IgD-negative memory B cell (primary cell): ENCODE measurements around the gene ALDH3A2. TPM values are rescaled to one million over a fixed set of nuclear protein-coding genes. Genes with fewer than 3 reads are reported as not detected.
"Not testable (repeated sequence)": the region's sequence is repeated elsewhere in the genome, so short reads cannot be mapped to it uniquely, and the experiment has no call there.

Experiments used
- H3K27ac Mint-ChIP-seq, 3 donors: one replicate each; pipeline ENCODE4 v1.8.0; 2020 to 2022; ENCODE audit warnings: mild to moderate bottlenecking in 3 of 3, mixed read lengths in 3 of 3, moderate library complexity in 1 of 3
- H3K27me3 Mint-ChIP-seq: one replicate; pipeline ENCODE4 v1.8.0; 2021; ENCODE audit warnings: mixed read lengths
- H3K36me3 Mint-ChIP-seq: one replicate; pipeline ENCODE4 v1.8.0; 2020; ENCODE audit warnings: mild to moderate bottlenecking, mixed read lengths
- H3K4me1 Mint-ChIP-seq, 3 donors: one replicate each; pipeline ENCODE4 v1.8.0; 2020 to 2022; ENCODE audit warnings: mixed read lengths in 3 of 3, mild to moderate bottlenecking in 1 of 3
- H3K4me3 Mint-ChIP-seq, 4 donors: one replicate each; pipeline ENCODE4 v1.8.0; 2020 to 2022; ENCODE audit warnings: mild to moderate bottlenecking in 4 of 4, mixed read lengths in 4 of 4, moderate library complexity in 3 of 4
- H3K9me3 Mint-ChIP-seq, 3 donors: one replicate each; pipeline ENCODE4 v1.8.0; 2020 to 2021; ENCODE audit warnings: mixed read lengths in 3 of 3, mild to moderate bottlenecking in 1 of 3
- polyA plus RNA-seq: library from polyadenylated mRNA; unstranded; fragments of 300-500 nt; fragmentation: Illumina TruSeq; gene quantifications from one replicate; pipeline ENCODE4 v1.2.3, GENCODE V29; 2021

Gene ALDH3A2
- polyA plus RNA-seq, 1 donor from 2014 or later, result 21.8 TPM

GRCh38 chr17:19659366-19660177 lies 11.0 kb downstream of the ALDH3A2 start:
- peaks cover 14% of the 10 kb centered on the region for H3K36me3 Mint-ChIP-seq
- H3K27ac Mint-ChIP-seq, result no peak overlapping the region
- H3K9me3 Mint-ChIP-seq, result no peaks in the 10 kb centered on the region
- no peaks in the 10 kb centered on the region for H3K27me3 Mint-ChIP-seq
- H3K4me3 Mint-ChIP-seq, result no peak overlapping the region
- H3K4me1 Mint-ChIP-seq, result peaks cover 0 to 8% (median 8%) of the 10 kb centered on the region in 3 donors

GRCh38 chr17:19660219-19660870 lies 11.8 kb downstream of the ALDH3A2 start:
- Mint-ChIP-seq H3K27me3 (no peaks in the 10 kb centered on the region), H3K9me3 (no peaks in the 10 kb centered on the region), H3K36me3 (peaks cover 16% of the 10 kb centered on the region), H3K4me1 (peaks cover 0 to 8% (median 4%) of the 10 kb centered on the region in 3 donors), H3K4me3 (no peak overlapping the region), H3K27ac (no peak overlapping the region)

GRCh38 chr17:19661121-19661520 lies 12.6 kb downstream of the ALDH3A2 start:
- Mint-ChIP-seq H3K4me1 (peaks cover 0 to 6% (median 4%) of the 10 kb centered on the region in 3 donors), H3K36me3 (peaks cover 16% of the 10 kb centered on the region), H3K27me3 (no peaks in the 10 kb centered on the region), H3K27ac (no peak overlapping the region), H3K4me3 (no peak overlapping the region), H3K9me3 (no peaks in the 10 kb centered on the region)

GRCh38 chr17:19663097-19663496 lies 14.5 kb downstream of the ALDH3A2 start:
- H3K27me3 Mint-ChIP-seq, result no peaks in the 10 kb centered on the region
- no peaks in the 10 kb centered on the region for H3K4me1 Mint-ChIP-seq
- H3K4me3 Mint-ChIP-seq, result no peak overlapping the region
- peaks cover 11% of the 10 kb centered on the region for H3K36me3 Mint-ChIP-seq
- no peak overlapping the region for H3K27ac Mint-ChIP-seq
- no peaks in the 10 kb centered on the region for H3K9me3 Mint-ChIP-seq

DNA sequence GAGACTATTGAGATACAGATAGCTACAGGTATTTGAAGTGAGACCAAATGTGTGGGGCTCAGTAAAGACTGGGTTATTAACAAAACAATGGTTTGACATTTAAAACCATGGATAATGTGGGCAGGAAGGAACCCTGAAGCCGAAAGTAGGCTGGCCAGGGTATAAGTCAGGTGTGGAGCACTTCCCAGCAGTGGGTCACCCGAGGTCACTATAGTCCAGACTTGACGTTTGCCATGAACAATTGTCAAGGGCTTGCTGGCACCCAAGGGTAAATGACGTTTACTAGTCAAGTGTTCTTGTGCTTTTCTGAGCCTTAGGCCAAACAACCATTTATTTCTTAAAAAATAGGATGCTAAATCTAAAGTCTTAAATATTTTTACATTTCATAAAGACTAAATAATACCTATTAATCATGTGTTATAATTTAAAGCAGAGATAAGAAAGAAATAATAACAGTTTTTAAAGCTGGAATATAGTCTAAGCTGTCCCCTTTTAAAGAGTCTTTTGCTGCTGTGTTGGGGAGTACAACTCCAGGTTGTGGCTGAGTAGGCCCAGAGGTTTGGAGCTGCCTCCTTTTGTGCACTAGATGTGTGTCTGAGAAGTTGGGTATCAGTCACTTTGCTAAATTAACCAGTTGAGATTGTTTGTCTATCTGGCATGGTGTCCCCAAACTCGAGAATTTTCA lies 15.7 kb downstream of the ALDH3A2 start:
- Mint-ChIP-seq H3K9me3 (no peaks in the 10 kb centered on the region), H3K27me3 (no peaks in the 10 kb centered on the region), H3K27ac (no peak overlapping the region), H3K36me3 (peaks cover 10% of the 10 kb centered on the region), H3K4me3 (no peak overlapping the region), H3K4me1 (no peaks in the 10 kb centered on the region)

DNA sequence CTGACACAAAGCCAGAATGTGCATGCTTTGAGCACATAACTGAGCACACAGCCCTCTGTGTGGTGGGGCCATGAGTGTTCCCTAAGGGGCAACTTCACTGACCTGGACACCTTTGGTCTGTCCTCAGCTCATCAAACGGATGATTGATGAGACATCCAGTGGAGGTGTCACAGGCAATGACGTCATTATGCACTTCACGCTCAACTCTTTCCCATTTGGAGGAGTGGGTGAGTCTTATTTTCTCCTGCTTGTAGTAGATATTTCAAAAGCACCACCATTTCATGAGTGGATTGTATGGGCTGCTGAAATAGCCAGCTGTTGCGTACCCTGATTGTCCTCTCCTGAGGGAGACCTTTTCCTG lies 16.2 kb downstream of the ALDH3A2 start:
- Mint-ChIP-seq H3K36me3 (peaks cover 9% of the 10 kb centered on the region), H3K27ac (no peak overlapping the region), H3K9me3 (no peaks in the 10 kb centered on the region), H3K4me3 (no peak overlapping the region), H3K27me3 (no peaks in the 10 kb centered on the region), H3K4me1 (no peaks in the 10 kb centered on the region)

DNA sequence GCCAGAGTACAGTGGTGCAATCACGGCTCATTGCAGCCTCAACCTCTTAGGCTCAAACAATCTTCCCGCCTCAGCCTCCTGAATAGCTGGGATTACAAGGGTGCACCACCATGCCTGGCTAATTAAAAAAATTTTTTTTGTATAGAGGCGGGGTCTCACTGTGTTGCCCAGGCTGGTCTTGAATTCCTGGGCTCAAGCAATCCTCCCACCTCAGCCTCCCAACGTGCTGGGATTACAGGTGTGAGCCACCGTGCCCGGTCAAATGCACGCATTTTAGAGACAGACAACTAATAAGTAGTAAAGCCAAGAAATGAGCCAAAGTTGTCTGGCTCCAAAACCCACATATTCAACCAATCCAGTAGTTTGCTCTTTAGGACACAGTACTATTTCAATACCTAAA lies 21.1 kb downstream of the ALDH3A2 start:
- H3K9me3 Mint-ChIP-seq, H3K27ac Mint-ChIP-seq, H3K36me3 Mint-ChIP-seq, H3K27me3 Mint-ChIP-seq, H3K4me1 Mint-ChIP-seq: not testable (repeated sequence)
- H3K4me3 Mint-ChIP-seq, result peak overlapping the region in 1 of 4 donors; percentile 5

DNA sequence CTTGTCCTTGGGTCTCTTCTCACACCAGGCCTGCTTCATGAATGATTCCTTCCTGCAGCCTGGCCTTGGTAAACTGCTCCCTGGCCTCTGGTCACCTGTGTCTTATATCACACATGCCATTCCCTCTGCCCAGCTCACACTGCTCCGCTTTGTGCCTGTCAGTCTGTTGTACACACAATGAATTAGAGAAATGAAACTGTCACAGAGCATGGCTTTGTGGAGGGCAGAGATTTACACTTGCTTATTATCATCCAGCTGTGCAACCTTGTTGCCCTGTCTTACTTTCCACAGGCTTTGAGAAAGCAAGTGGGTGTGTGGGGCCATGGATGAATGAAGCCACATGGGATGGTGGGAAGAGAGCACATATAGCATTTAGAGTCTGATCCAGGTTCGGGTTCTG lies 22.4 kb downstream of the ALDH3A2 start:
- no peak overlapping the region for H3K4me3 Mint-ChIP-seq
- peaks cover 3% of the 10 kb centered on the region for H3K36me3 Mint-ChIP-seq

DNA sequence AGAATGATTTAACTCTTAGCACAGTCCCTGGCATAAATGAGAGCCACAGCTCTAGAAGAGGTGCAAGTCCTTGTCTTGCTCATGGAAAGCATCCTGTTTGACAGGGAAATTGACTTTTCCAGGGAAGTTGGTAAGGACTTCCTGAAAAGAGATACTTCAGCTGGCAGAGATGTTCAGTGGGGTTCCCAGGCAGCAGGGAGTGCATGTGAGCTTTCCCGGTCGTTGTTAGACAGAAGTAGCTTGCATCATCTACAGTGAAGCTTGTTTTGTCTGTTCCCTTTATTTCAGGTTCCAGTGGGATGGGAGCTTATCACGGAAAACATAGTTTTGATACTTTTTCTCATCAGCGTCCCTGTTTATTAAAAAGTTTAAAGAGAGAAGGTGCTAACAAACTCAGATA lies 22.9 kb downstream of the ALDH3A2 start:
- peak overlapping the region in 1 of 3 donors; percentile 16 for H3K27ac Mint-ChIP-seq
- H3K27me3 Mint-ChIP-seq, result no peaks in the 10 kb centered on the region
- H3K4me1 Mint-ChIP-seq, result peaks cover 3 to 6% (median 4%) of the 10 kb centered on the region in 3 donors
- no peak overlapping the region for H3K4me3 Mint-ChIP-seq
- H3K9me3 Mint-ChIP-seq, result no peaks in the 10 kb centered on the region
- H3K36me3 Mint-ChIP-seq, result peaks cover 3% of the 10 kb centered on the region

More for the DNA sequence above, 22.4 kb downstream of the ALDH3A2 start:
- Mint-ChIP-seq H3K4me1 (peaks cover 3 to 6% (median 4%) of the 10 kb centered on the region in 3 donors), H3K27ac (peak overlapping the region in 1 of 3 donors; percentile 16), H3K27me3 (no peaks in the 10 kb centered on the region), H3K9me3 (no peaks in the 10 kb centered on the region)

DNA sequence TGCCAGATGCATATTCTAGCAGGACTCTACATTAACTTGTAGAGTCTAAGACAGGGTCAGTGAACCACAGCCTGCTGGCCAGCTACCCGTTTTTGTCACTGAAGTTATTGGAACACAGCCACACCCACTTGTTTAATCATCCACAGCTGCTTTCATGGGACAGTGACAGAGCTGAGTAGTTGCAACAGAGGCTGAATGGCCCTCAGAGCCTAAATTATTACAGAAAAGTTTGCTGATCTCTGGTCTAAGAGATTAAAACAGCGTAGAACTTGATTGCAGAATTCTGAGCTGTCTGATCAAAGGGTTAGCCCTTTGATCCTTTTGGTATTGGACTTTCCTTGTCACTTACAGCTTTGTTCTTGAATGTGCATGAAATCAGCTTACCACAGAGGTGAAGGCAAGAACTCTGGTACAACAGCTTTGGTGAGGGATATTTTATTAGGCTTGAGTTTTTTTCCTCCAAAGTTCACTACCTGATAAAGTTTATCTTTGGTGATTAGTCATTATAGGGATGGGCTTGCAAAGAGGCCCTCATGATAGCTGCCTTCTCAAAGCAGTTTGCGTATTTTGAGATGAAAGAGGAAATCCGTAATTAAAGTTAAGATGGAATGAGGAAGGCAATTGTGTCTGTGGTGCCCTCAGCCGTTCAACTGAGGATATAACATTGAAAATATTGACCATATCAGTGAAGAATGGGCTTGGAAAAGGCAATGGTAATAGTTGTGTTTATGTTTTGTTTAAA lies 23.6 kb downstream of the ALDH3A2 start:
- H3K4me3 Mint-ChIP-seq, result no peak overlapping the region
- no peak overlapping the region for H3K27ac Mint-ChIP-seq
- H3K9me3 Mint-ChIP-seq, result no peaks in the 10 kb centered on the region
- no peaks in the 10 kb centered on the region for H3K27me3 Mint-ChIP-seq
- peaks cover 3 to 6% (median 4%) of the 10 kb centered on the region in 3 donors for H3K4me1 Mint-ChIP-seq
- peaks cover 3% of the 10 kb centered on the region for H3K36me3 Mint-ChIP-seq

DNA sequence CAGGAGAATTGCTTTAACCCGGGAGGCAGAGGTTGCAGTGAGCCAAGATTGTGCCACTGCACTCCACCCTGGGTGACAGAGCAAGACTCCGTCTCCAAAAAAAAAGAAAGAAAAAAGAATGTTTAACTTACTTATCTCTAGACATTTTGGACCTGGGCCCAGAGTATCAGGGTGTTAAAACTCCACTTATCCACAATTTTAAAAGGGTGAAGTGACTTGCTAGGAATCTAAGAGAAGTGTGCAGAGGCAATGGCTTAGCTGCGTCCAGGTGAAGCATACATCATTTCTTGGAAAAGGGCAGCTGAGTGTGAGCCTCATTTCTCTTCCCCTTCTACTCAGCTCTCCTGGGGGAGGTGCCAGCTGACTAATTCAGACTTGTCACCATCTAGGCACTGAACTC lies 25.1 kb downstream of the ALDH3A2 start:
- peaks cover 3% of the 10 kb centered on the region for H3K36me3 Mint-ChIP-seq

GRCh38 chr17:19676896-19677295 lies 28.3 kb downstream of the ALDH3A2 start:
- Mint-ChIP-seq H3K36me3 (peaks cover 3% of the 10 kb centered on the region), H3K27ac (no peak overlapping the region), H3K9me3 (no peaks in the 10 kb centered on the region), H3K4me3 (no peak overlapping the region), H3K27me3 (no peaks in the 10 kb centered on the region), H3K4me1 (peaks cover 0 to 5% (median 0%) of the 10 kb centered on the region in 3 donors)

More for the DNA sequence above, 25.1 kb downstream of the ALDH3A2 start:
- Mint-ChIP-seq H3K4me3 (no peak overlapping the region), H3K27me3 (no peaks in the 10 kb centered on the region), H3K9me3 (no peaks in the 10 kb centered on the region), H3K4me1 (peaks cover 3 to 6% (median 4%) of the 10 kb centered on the region in 3 donors), H3K27ac (no peak overlapping the region)

GRCh38 chr17:19677736-19678379 lies 29.3 kb downstream of the ALDH3A2 start:
- Mint-ChIP-seq H3K36me3 (peaks cover 4% of the 10 kb centered on the region), H3K4me3 (no peak overlapping the region)

More at GRCh38 chr17:19677736-19678379, 29.3 kb downstream of the ALDH3A2 start:
- Mint-ChIP-seq H3K27ac (no peak overlapping the region), H3K27me3 (no peaks in the 10 kb centered on the region), H3K4me1 (peaks cover 0 to 5% (median 0%) of the 10 kb centered on the region in 3 donors), H3K9me3 (no peaks in the 10 kb centered on the region)
